SK-N-SH treated with all-trans-retinoic acid at 6 μM for 48 hours (cell line): ENCODE results near the gene SRRM2.

Source experiments
- ATAC-seq: fragments of 200-7000 bp; cut with Tn5 transposase; 3 replicates; pipeline ENCODE4 v1.9.1; 2020; ENCODE audit warnings: mild to moderate bottlenecking, moderate library complexity
- ARNTL ChIP-seq: fragments of 450-650 bp; formaldehyde crosslinking; IDR thresholded peaks from 2 replicates; pipeline ENCODE4 v1.5.0; 2020; ENCODE audit warnings: low read depth, mild to moderate bottlenecking, moderate library complexity, borderline replicate concordance
- BACH2 ChIP-seq: fragments of 250-450 bp; sonication (Bioruptor Pico); IDR thresholded peaks from 2 replicates; pipeline ENCODE4 v1.9.0; 2021; ENCODE audit warnings: mild to moderate bottlenecking, borderline replicate concordance
- CSRNP3 ChIP-seq: fragments of 250-450 bp; sonication (Bioruptor Pico); IDR thresholded peaks from 2 replicates; pipeline ENCODE4 v1.5.1; 2021; ENCODE audit warnings: mild to moderate bottlenecking, moderate library complexity
- ESRRG ChIP-seq: fragments of 250-450 bp; sonication (Bioruptor Pico); IDR thresholded peaks from 2 replicates; pipeline ENCODE4 v1.6.1; 2021; ENCODE audit warnings: mild to moderate bottlenecking
- GLIS3 ChIP-seq: fragments of 250-450 bp; sonication (Bioruptor Pico); IDR thresholded peaks from 2 replicates; pipeline ENCODE4 v1.5.0; 2020; ENCODE audit warnings: mild to moderate bottlenecking, moderate library complexity
- ISL1 ChIP-seq: fragments of 250-450 bp; sonication (Bioruptor Pico); IDR thresholded peaks from 2 replicates; pipeline ENCODE4 v2.1.2; 2022; ENCODE audit warnings: mild to moderate bottlenecking, moderate library complexity
- OSR1 ChIP-seq: fragments of 250-450 bp; sonication (Bioruptor Pico); IDR thresholded peaks from 2 replicates; pipeline ENCODE4 v1.8.0; 2022; ENCODE audit warnings: moderate library complexity, mild to moderate bottlenecking, inconsistent platforms
- PATZ1 ChIP-seq: fragments of 250-450 bp; sonication (Bioruptor Pico); IDR thresholded peaks from 2 replicates; pipeline ENCODE4 v1.8.0; 2020; ENCODE audit warnings: mild to moderate bottlenecking, moderate library complexity, borderline replicate concordance
- POU6F1 ChIP-seq: fragments of 250-450 bp; sonication (Bioruptor Pico); IDR thresholded peaks from 2 replicates; pipeline ENCODE4 v1.8.0; 2021; ENCODE audit warnings: low read depth, mild to moderate bottlenecking, moderate library complexity, borderline replicate concordance
- PPARA ChIP-seq: fragments of 250-450 bp; sonication (Bioruptor Pico); IDR thresholded peaks from 2 replicates; pipeline ENCODE4 v1.5.0; 2020; ENCODE audit warnings: mild to moderate bottlenecking, borderline replicate concordance
- RARB ChIP-seq: fragments of 250-450 bp; sonication (Bioruptor Pico); IDR thresholded peaks from 2 replicates; pipeline ENCODE4 v1.8.0; 2021; ENCODE audit warnings: mild to moderate bottlenecking, moderate library complexity
- SNAI2 ChIP-seq: fragments of 250-450 bp; sonication (Bioruptor Pico); IDR thresholded peaks from 2 replicates; pipeline ENCODE4 v1.5.0; 2020; ENCODE audit warnings: mild to moderate bottlenecking, moderate library complexity
- TCF4 ChIP-seq: fragments of 250-450 bp; sonication (Bioruptor Pico); IDR thresholded peaks from 2 replicates; pipeline ENCODE4 v1.8.0; 2021; ENCODE audit warnings: mild to moderate bottlenecking, moderate library complexity, borderline replicate concordance
- TOX ChIP-seq: fragments of 250-450 bp; sonication (Bioruptor Pico); IDR thresholded peaks from 2 replicates; pipeline ENCODE4 v1.8.0; 2021; ENCODE audit warnings: mild to moderate bottlenecking, moderate library complexity, borderline replicate concordance
- TSHZ2 ChIP-seq: fragments of 250-450 bp; sonication (Bioruptor Pico); IDR thresholded peaks from 2 replicates; pipeline ENCODE4 v1.5.0; 2020; ENCODE audit warnings: mild to moderate bottlenecking, moderate library complexity
- ZC3H10 ChIP-seq: fragments of 250-450 bp; sonication (Bioruptor Pico); IDR thresholded peaks from 2 replicates; pipeline ENCODE4 v1.5.1; 2021; ENCODE audit warnings: mild to moderate bottlenecking, moderate library complexity
- ZFP3 ChIP-seq: fragments of 250-450 bp; sonication (Bioruptor Pico); IDR thresholded peaks from 2 replicates; pipeline ENCODE4 v1.5.0; 2020; ENCODE audit warnings: mild to moderate bottlenecking, moderate library complexity
- ZFP30 ChIP-seq: fragments of 450-650 bp; formaldehyde crosslinking; IDR thresholded peaks from 2 replicates; pipeline ENCODE4 v1.5.0; 2022; ENCODE audit warnings: mild to moderate bottlenecking, moderate library complexity
- ZNF565 ChIP-seq: fragments of 450-650 bp; formaldehyde crosslinking; conservative IDR thresholded peaks from 2 replicates; pipeline ENCODE4 v1.5.0; 2020; ENCODE audit warnings: low read depth, mild to moderate bottlenecking, moderate library complexity
- ZNF70 ChIP-seq: fragments of 450-650 bp; formaldehyde crosslinking; IDR thresholded peaks from 2 replicates; pipeline ENCODE4 v1.5.0; 2020; ENCODE audit warnings: mild to moderate bottlenecking, moderate library complexity
- ZNF8 ChIP-seq: fragments of 450-650 bp; formaldehyde crosslinking; IDR thresholded peaks from 2 replicates; pipeline ENCODE4 v1.5.0; 2020; ENCODE audit warnings: mild to moderate bottlenecking, moderate library complexity

SRRM2 gene

GRCh38 chr16:2755158-2755557, 2.7 kb downstream of the SRRM2 start:
- no peak for ATAC-seq

GRCh38 chr16:2756288-2757015, 4.0 kb downstream of the SRRM2 start:
- TF ChIP-seq ESRRG (CRISPR knock-in tag) (no peak), ZNF8 (CRISPR knock-in tag) (no peak), TCF4 (CRISPR knock-in tag) (no peak), RARB (CRISPR knock-in tag) (no peak), BACH2 (CRISPR knock-in tag) (no peak), ZNF70 (CRISPR knock-in tag) (no peak), POU6F1 (CRISPR knock-in tag) (no peak), GLIS3 (CRISPR knock-in tag) (no peak), PPARA (no peak), ZFP3 (CRISPR knock-in tag) (no peak), ZFP30 (CRISPR knock-in tag) (no peak), OSR1 (CRISPR knock-in tag) (no peak), SNAI2 (no peak), ZNF565 (CRISPR knock-in tag) (no peak), PATZ1 (CRISPR knock-in tag) (no peak), CSRNP3 (CRISPR knock-in tag) (no peak), ARNTL (CRISPR knock-in tag) (no peak), ZC3H10 (CRISPR knock-in tag) (no peak), ISL1 (CRISPR knock-in tag) (no peak), TSHZ2 (CRISPR knock-in tag) (no peak)
- no peak for ATAC-seq

More at GRCh38 chr16:2755158-2755557, 2.7 kb downstream of the SRRM2 start:
- no peak for TF ChIP-seq TCF4 (CRISPR knock-in tag)
- TF ChIP-seq ESRRG (CRISPR knock-in tag), result no peak
- TF ChIP-seq POU6F1 (CRISPR knock-in tag), result no peak
- no peak for TF ChIP-seq ZNF8 (CRISPR knock-in tag)
- no peak for TF ChIP-seq ZFP3 (CRISPR knock-in tag)
- no peak for TF ChIP-seq ZFP30 (CRISPR knock-in tag)
- TF ChIP-seq TOX, result no peak
- TF ChIP-seq, all 23 proteins: peak for 0

- no peak for ATAC-seq
- TF ChIP-seq TSHZ2 (CRISPR knock-in tag), result no peak
- no peak for TF ChIP-seq OSR1 (CRISPR knock-in tag)
- no peak for TF ChIP-seq POU6F1 (CRISPR knock-in tag)
- TF ChIP-seq ZFP30 (CRISPR knock-in tag), result no peak
- TF ChIP-seq, all 23 proteins: peak for 0
Measured at GRCh38 chr16:2757344-2757743, 4.9 kb downstream of the SRRM2 start.
